HepG2 (cell line): Measurements from ENCODE around the gene DDN. TPM values are rescaled to one million over a fixed set of nuclear protein-coding genes. Genes with fewer than 3 reads are reported as not detected.

Source experiments
- CBX1 ChIP-seq: IDR thresholded peaks from one replicate; pipeline ENCODE4 v1.6.1; 2016; ENCODE audit warnings: antibody characterized with exemption, low read depth
- EED ChIP-seq: sonication (generic); formaldehyde crosslinking; IDR thresholded peaks from 2 replicates; pipeline ENCODE4 v1.5.0; 2020; ENCODE audit warnings: mild to moderate bottlenecking, missing genetic modification reagents
- HNRNPLL ChIP-seq: fragments of 200-400 bp; formaldehyde crosslinking; IDR thresholded peaks from 2 replicates; pipeline ENCODE4 v1.6.1; 2017; ENCODE audit warnings: mild to moderate bottlenecking, low read depth, low read length; ENCODE audit not compliant: poor library complexity, severe bottlenecking
- HOXA5 ChIP-seq: sonication (generic); formaldehyde crosslinking; IDR thresholded peaks from 2 replicates; pipeline ENCODE4 v1.4.0; 2020; ENCODE audit warnings: missing genetic modification reagents
- KLF12 ChIP-seq: sonication (generic); formaldehyde crosslinking; IDR thresholded peaks from 2 replicates; pipeline ENCODE4 v1.4.0; 2020; ENCODE audit warnings: missing genetic modification reagents, borderline replicate concordance
- MATR3 ChIP-seq: sonication (generic); formaldehyde crosslinking; IDR thresholded peaks from 2 replicates; pipeline ENCODE4 v1.4.0; 2020; ENCODE audit warnings: missing genetic modification reagents
- MXD4 ChIP-seq: IDR thresholded peaks from 2 replicates; pipeline ENCODE4 v1.6.1; 2016; ENCODE audit warnings: mild to moderate bottlenecking, missing biosample characterization, missing genetic modification reagents
- PBX3 ChIP-seq: sonication (generic); formaldehyde crosslinking; IDR thresholded peaks from 2 replicates; pipeline ENCODE4 v1.8.1; 2023; ENCODE audit warnings: missing genetic modification reagents, inconsistent platforms, borderline replicate concordance
- REST ChIP-seq, 2 experiments: IDR thresholded peaks; 2 replicates each; pipeline ENCODE4 v1.6.1; 2011 to 2012; ENCODE audit warnings: low read length in 2 of 2, borderline replicate concordance in 1 of 2, low read depth in 1 of 2, mild to moderate bottlenecking in 1 of 2, moderate library complexity in 1 of 2
- SNAI1 ChIP-seq: sonication (generic); formaldehyde crosslinking; IDR thresholded peaks from 2 replicates; pipeline ENCODE4 v1.5.0; 2020; ENCODE audit warnings: mild to moderate bottlenecking, missing genetic modification reagents, borderline replicate concordance
- SP1 ChIP-seq, 2 experiments: fragments of 450-650 bp in 1 of 2; sonication (generic) in 1 of 2; formaldehyde crosslinking in 1 of 2; IDR thresholded peaks; 2 replicates each; pipeline versions ENCODE4 v1.4.0 to v1.6.1; 2016 to 2020; ENCODE audit warnings: missing genetic modification reagents in 1 of 2
- ZNF709 ChIP-seq: sonication (generic); formaldehyde crosslinking; IDR thresholded peaks from 2 replicates; pipeline ENCODE4 v1.5.0; 2020; ENCODE audit warnings: mild to moderate bottlenecking, missing genetic modification reagents
- ZNF75D ChIP-seq: sonication (generic); formaldehyde crosslinking; IDR thresholded peaks from 2 replicates; pipeline ENCODE4 v1.8.1; 2023; ENCODE audit warnings: missing genetic modification reagents, mild to moderate bottlenecking, borderline replicate concordance
- ZSCAN5A ChIP-seq: sonication (generic); formaldehyde crosslinking; IDR thresholded peaks from 2 replicates; pipeline ENCODE4 v1.8.0; 2022; ENCODE audit warnings: mild to moderate bottlenecking, missing genetic modification reagents, borderline replicate concordance
- polyA plus RNA-seq, 8 experiments: library from polyadenylated mRNA; depleted of rRNA in 3 of 8; stranded (reverse) in 7 of 8; unstranded in 1 of 8; fragments of >200 nt; fragmentation: Illumina TruSeq in 4 of 8; extraction: Trizol in 4 of 8; gene quantifications; 2 replicates each; pipeline versions ENCODE4 v1.2.1 to v1.2.3, GENCODE V29; 2011 to 2016; ENCODE audit warnings: low read depth in 4 of 8, missing spikeins in 1 of 8, mixed read lengths in 1 of 8; ENCODE audit not compliant: insufficient read depth in 1 of 8
- total RNA-seq, 5 experiments: library from RNA; depleted of rRNA; stranded (reverse); fragments of >200 nt; fragmentation: Illumina TruSeq; extraction: Trizol; gene quantifications; 2 replicates each; pipeline ENCODE4 v1.2.3, GENCODE V29; 2016; ENCODE audit warnings: low read depth in 1 of 5
- TF ChIP-seq, protein P1 (sequence below): sonication (generic); formaldehyde crosslinking; IDR thresholded peaks from 2 replicates; pipeline ENCODE4 v1.4.0; 2020; ENCODE audit warnings: missing genetic modification reagents
- TF ChIP-seq, protein P2 (sequence below): IDR thresholded peaks from 2 replicates; pipeline ENCODE4 v1.4.0; 2020; ENCODE audit warnings: mild to moderate bottlenecking, missing genetic modification reagents

DDN gene
- total and polyA plus RNA-seq, 2 of the 13 experiments (the other 11 are each of a cell fraction or from before 2014, with no cell fraction given) = 0.24 to 0.53 TPM

- no peak for TF ChIP-seq REST (IDR thresholded peaks at IDR 0.05; ENCODE audit: borderline replicate concordance in 1 of 2, low read depth in 1 of 2, low read length in 2 of 2)
- no peak for TF ChIP-seq ZNF75D
- no peak for TF ChIP-seq KLF12 (CRISPR knock-in tag)
- no peak for TF ChIP-seq CBX1
- no peak for TF ChIP-seq ZNF709 (CRISPR knock-in tag)
- TF ChIP-seq SNAI1 (CRISPR knock-in tag) = no peak
- TF ChIP-seq, protein P1, sequence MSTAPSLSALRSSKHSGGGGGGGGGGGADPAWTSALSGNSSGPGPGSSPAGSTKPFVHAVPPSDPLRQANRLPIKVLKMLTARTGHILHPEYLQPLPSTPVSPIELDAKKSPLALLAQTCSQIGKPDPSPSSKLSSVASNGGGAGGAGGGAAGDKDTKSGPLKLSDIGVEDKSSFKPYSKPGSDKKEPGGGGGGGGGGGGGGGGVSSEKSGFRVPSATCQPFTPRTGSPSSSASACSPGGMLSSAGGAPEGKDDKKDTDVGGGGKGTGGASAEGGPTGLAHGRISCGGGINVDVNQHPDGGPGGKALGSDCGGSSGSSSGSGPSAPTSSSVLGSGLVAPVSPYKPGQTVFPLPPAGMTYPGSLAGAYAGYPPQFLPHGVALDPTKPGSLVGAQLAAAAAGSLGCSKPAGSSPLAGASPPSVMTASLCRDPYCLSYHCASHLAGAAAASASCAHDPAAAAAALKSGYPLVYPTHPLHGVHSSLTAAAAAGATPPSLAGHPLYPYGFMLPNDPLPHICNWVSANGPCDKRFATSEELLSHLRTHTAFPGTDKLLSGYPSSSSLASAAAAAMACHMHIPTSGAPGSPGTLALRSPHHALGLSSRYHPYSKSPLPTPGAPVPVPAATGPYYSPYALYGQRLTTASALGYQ = no peak
- no peak for TF ChIP-seq ZSCAN5A (CRISPR knock-in tag)
- TF ChIP-seq MXD4 (CRISPR knock-in tag) = no peak
- no peak for TF ChIP-seq SP1 (IDR thresholded peaks at IDR 0.05)
- TF ChIP-seq SP1 (CRISPR knock-in tag; IDR thresholded peaks at IDR 0.05) = no peak
- 0 out of 2 replicates have a peak, but pooled peaks have one; percentile 49 for TF ChIP-seq EED (CRISPR knock-in tag)
- no peak for TF ChIP-seq PBX3 (CRISPR knock-in tag)
- TF ChIP-seq HNRNPLL = peak; percentile 82
- TF ChIP-seq MATR3 (CRISPR knock-in tag) = no peak
- TF ChIP-seq HOXA5 = no peak
- TF ChIP-seq, protein P2, sequence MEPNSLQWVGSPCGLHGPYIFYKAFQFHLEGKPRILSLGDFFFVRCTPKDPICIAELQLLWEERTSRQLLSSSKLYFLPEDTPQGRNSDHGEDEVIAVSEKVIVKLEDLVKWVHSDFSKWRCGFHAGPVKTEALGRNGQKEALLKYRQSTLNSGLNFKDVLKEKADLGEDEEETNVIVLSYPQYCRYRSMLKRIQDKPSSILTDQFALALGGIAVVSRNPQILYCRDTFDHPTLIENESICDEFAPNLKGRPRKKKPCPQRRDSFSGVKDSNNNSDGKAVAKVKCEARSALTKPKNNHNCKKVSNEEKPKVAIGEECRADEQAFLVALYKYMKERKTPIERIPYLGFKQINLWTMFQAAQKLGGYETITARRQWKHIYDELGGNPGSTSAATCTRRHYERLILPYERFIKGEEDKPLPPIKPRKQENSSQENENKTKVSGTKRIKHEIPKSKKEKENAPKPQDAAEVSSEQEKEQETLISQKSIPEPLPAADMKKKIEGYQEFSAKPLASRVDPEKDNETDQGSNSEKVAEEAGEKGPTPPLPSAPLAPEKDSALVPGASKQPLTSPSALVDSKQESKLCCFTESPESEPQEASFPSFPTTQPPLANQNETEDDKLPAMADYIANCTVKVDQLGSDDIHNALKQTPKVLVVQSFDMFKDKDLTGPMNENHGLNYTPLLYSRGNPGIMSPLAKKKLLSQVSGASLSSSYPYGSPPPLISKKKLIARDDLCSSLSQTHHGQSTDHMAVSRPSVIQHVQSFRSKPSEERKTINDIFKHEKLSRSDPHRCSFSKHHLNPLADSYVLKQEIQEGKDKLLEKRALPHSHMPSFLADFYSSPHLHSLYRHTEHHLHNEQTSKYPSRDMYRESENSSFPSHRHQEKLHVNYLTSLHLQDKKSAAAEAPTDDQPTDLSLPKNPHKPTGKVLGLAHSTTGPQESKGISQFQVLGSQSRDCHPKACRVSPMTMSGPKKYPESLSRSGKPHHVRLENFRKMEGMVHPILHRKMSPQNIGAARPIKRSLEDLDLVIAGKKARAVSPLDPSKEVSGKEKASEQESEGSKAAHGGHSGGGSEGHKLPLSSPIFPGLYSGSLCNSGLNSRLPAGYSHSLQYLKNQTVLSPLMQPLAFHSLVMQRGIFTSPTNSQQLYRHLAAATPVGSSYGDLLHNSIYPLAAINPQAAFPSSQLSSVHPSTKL = no peak
Measured at GRCh38 chr12:48973941-48974673, 25.1 kb downstream of the DDN start (continued).
